ENCODE data around the gene FLT3LG. TPM values are rescaled to one million over a fixed set of nuclear protein-coding genes. Genes with fewer than 3 reads are reported as not detected.
A peak's percentile ranks its signal among the peaks of the same experiment; 100 is the strongest.
"Not testable (repeated sequence)": the region's sequence is repeated elsewhere in the genome, so short reads cannot be mapped to it uniquely, and the experiment has no call there.

Gene FLT3LG
- total RNA-seq, 3 donors from 2014 or later: 52.3 to 64.8 (median 56.9) TPM

DNA sequence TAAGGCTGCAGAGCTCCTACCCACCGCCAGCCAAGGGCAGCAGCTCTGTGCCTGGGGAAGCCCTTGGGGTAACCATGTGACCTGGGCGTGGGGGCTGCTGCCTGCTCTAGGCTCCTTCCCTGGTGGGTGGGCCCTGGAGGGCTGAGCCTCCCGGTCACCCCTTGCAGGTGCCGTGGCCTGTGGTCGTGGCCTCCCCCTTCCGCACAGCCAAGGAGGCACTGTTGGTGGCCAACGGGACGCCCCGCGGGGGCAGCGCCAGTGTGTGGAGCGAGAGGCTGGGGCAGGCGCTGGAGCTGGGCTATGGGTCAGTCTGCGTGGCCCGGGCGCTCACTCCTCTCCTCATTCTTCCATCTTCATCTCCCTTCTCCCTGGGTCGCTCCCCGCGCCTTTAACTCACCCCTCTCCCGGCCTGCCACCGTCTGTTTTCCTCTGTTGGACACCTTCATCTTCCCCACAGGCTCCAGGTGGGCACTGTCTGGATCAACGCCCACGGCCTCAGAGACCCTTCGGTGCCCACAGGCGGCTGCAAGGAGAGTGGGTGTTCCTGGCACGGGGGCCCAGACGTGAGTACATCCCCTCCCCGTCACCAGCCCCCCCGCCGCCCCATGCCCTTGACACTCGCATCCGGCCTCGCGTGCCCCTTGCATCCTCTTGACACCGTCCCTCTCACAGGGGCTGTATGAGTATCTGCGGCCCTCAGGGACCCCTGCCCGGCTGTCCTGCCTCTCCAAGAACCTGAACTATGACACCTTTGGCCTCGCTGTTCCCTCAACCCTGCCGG is 9.9 kb upstream of the FLT3LG start:
- ATAC-seq (no peak), DNase-seq (no peak)
- peaks cover 12% of the 10 kb centered on the region for H3K4me1 Mint-ChIP-seq (ENCODE audit: low read depth)
- no peak overlapping the region for H3K4me3 Mint-ChIP-seq
- peaks cover 3% of the 10 kb centered on the region for H3K36me3 Mint-ChIP-seq (ENCODE audit: insufficient read depth)
- no peaks in the 10 kb centered on the region for H3K27me3 Mint-ChIP-seq (ENCODE audit: low read depth)
- H3K9me3 Mint-ChIP-seq: no peaks in the 10 kb centered on the region

DNA sequence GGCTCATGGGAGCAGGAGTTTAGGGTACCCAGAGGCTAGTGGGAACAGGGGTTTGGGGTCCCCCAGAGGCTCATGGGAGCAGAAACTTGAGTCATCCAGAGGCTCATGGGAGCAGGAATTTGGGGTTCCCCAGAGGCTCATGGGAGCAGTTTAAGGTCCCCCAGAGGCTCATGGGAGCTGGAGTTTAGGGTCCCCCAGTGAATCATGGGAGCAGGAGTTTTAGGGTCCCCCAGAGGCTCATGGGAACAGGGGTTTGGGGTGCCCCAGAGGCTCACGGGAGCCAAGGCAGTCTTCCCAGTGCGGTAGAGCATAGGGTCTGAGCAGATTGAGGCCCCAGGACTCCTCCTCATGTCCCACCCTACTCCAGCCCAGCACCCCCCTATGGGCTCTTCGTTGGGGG is 8.6 kb upstream of the FLT3LG start:
- H3K9me3 Mint-ChIP-seq: no peaks in the 10 kb centered on the region
- H3K4me1 Mint-ChIP-seq (ENCODE audit: low read depth): peaks cover 23% of the 10 kb centered on the region
- ATAC-seq: no peak
- DNase-seq: no peak
- H3K36me3 Mint-ChIP-seq (ENCODE audit: insufficient read depth): peaks cover 3% of the 10 kb centered on the region
- no peaks in the 10 kb centered on the region for H3K27me3 Mint-ChIP-seq (ENCODE audit: low read depth)
- no peak overlapping the region for H3K4me3 Mint-ChIP-seq

DNA sequence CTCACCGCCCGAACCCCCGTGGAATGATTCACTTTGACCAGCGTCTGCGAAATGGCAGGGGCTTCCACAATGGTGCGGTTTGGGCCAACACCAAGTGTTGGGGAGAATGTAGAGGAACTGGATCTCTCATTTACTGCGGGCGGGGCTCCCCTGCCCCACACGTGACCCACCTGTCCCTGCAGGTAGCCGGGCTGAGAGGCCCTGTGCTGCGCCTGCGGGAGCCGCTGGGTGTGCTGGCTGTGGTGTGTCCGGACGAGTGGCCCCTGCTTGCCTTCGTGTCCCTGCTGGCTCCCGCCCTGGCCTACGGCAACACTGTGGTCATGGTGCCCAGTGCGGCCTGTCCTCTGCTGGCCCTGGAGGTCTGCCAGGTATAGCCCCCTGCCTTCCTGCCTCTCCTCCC is 5.8 kb upstream of the FLT3LG start:
- peaks cover 44% of the 10 kb centered on the region for H3K4me1 Mint-ChIP-seq (ENCODE audit: low read depth)
- ATAC-seq: no peak

DNA sequence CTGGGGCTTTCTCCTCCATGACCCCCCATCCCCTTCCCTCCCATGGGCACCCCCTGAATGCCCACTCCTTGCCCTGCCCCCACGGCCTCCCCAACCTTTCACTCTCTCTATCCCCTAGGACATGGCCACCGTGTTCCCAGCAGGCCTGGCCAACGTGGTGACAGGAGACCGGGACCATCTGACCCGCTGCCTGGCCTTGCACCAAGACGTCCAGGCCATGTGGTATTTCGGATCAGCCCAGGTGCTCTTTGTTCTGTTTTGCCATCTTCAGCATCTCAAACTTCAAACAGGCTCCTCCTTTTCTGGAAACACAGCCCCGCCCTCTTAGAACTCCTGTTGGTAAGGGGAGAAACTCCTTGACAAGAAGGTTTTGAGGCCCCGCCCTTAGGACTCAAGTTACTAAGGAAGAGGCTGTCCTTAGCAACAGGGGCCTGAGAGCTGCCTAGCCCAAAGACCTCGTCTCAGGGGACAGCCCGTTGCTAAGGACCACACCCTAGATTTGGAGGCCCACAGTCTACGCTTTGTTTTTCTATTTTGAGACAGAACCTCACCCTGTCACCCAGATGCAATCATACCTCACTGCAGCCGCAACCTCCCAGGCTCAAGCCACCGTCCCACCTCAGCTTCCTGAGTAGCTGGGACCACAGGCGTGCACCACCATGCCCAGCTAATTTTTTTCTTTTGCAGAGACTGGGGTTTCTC is 5.1 kb upstream of the FLT3LG start:
- no peaks in the 10 kb centered on the region for H3K27me3 Mint-ChIP-seq (ENCODE audit: low read depth)
- H3K9me3 Mint-ChIP-seq: no peaks in the 10 kb centered on the region
- H3K4me3 Mint-ChIP-seq: peak overlapping the region; percentile 55
- peaks cover 3% of the 10 kb centered on the region for H3K36me3 Mint-ChIP-seq (ENCODE audit: insufficient read depth)
- ATAC-seq: peak; percentile 48 to 59
- H3K4me1 Mint-ChIP-seq (ENCODE audit: low read depth): peaks cover 47% of the 10 kb centered on the region
- DNase-seq: peak; percentile 64

More for the DNA sequence above, 5.8 kb upstream of the FLT3LG start:
- no peaks in the 10 kb centered on the region for H3K27me3 Mint-ChIP-seq (ENCODE audit: low read depth)
- H3K36me3 Mint-ChIP-seq (ENCODE audit: insufficient read depth): peaks cover 3% of the 10 kb centered on the region
- H3K4me3 Mint-ChIP-seq: no peak overlapping the region
- H3K9me3 Mint-ChIP-seq: no peaks in the 10 kb centered on the region
- DNase-seq: no peak

DNA sequence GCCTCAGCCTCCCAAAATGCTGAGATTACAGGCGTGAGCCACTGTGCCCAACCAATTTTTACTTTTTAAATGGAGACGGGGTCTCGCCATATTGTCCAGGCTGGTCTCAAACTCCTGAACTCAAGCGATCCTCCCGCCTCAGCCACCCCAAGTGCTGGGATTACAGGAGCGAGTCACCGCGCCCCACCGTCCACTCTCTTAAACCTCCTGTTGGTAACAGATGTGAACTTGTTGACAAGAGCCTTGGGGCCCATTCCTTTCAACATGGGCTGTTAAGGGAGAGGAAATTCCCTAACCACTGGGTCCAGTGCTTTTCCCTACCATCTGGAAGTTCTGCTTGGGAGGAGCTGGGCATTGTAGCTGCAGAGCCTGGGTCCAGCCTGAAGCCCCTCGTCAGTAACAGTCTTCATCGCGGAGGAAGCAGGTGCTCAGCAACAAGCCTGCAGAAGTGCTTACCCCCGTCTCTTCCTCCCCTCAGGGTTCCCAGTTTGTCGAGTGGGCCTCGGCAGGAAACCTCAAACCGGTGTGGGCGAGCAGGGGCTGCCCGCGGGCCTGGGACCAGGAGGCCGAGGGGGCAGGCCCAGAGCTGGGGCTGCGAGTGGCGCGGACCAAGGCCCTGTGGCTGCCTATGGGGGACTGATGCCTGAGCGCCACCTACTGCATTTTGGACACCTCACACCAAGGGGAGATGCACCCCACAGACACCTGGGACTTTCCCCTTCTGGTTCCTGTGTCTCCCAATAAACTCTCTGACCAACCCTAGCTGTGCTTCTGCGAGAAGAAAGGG is 4.0 kb upstream of the FLT3LG start:
- peaks cover 47% of the 10 kb centered on the region for H3K4me1 Mint-ChIP-seq (ENCODE audit: low read depth)
- peaks cover 3% of the 10 kb centered on the region for H3K36me3 Mint-ChIP-seq (ENCODE audit: insufficient read depth)
- DNase-seq (peak; percentile 62), ATAC-seq (peak; percentile 47 to 56)
- no peaks in the 10 kb centered on the region for H3K9me3 Mint-ChIP-seq
- peak overlapping the region; percentile 31 for H3K4me3 Mint-ChIP-seq
- H3K27me3 Mint-ChIP-seq (ENCODE audit: low read depth): no peaks in the 10 kb centered on the region

DNA sequence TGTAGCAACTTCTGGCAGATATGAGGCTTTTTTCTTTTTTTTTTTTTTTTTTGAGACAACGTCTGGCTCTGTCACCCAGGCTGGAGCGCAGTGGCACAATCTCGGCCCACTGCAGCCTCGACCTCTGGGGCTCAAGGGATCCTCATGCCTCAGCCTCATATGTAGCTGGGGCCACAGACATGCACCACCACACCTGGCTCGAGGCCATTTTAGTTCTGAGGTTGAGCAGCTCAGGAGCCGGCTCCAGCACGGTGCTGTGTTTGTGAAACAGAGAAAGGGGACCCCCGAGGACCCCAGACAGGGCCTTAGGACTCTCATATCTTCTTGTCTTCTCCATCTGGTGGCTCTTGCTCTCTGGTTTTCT is 3.4 kb upstream of the FLT3LG start:
- H3K36me3 Mint-ChIP-seq (ENCODE audit: insufficient read depth): peaks cover 3% of the 10 kb centered on the region
- H3K9me3 Mint-ChIP-seq: no peaks in the 10 kb centered on the region
- no peak for ATAC-seq
- H3K27me3 Mint-ChIP-seq (ENCODE audit: low read depth): no peaks in the 10 kb centered on the region
- peak overlapping the region; percentile 31 for H3K4me3 Mint-ChIP-seq
- H3K4me1 Mint-ChIP-seq (ENCODE audit: low read depth): peaks cover 51% of the 10 kb centered on the region
- DNase-seq: no peak

DNA sequence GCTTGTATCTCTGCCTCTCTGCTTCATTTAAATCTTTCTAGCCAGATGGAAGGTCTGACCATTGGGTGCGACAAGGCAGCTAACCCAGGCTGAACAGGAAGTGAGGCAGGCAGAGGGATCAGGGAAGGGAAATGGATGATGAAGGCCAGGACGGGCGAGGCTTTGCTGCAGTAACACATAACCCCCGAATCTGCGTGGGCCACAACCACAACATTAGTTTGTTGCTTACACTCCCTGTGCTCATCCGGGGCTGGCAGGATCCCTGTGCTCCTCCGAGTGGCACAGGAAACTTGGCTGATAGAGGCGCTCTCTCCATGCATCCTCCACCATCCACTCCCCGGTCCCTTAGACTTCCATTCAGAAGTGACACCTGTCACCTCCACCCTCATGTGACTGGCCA is 1.1 kb upstream of the FLT3LG start:
- DNase-seq (no peak), ATAC-seq (no peak)
- H3K4me3 Mint-ChIP-seq: peak overlapping the region; percentile 83
- no peaks in the 10 kb centered on the region for H3K27me3 Mint-ChIP-seq (ENCODE audit: low read depth)
- H3K36me3 Mint-ChIP-seq (ENCODE audit: insufficient read depth): peaks cover 7% of the 10 kb centered on the region
- H3K4me1 Mint-ChIP-seq (ENCODE audit: low read depth): peaks cover 58% of the 10 kb centered on the region
- no peaks in the 10 kb centered on the region for H3K9me3 Mint-ChIP-seq

DNA sequence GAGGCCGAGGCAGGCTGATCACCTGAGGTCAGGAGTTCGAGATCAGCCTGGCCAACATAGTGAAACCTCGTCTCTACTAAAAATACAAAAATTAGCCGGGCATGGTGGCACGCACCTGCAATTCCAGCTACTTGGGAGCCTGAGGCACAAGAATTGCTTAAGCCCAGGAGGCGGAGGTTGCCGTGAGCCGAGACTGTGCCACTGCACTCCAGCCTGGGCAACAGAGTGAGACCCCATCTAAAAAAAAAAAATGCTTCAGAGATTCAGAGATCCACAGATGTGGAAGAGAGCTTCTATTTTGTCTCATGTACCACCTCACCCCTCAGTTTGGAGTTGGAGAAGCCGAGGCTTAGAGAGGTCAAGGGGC is 531 bp upstream of the FLT3LG start:
- H3K27me3 Mint-ChIP-seq (ENCODE audit: low read depth); DNase-seq; ATAC-seq; H3K36me3 Mint-ChIP-seq (ENCODE audit: insufficient read depth); H3K9me3 Mint-ChIP-seq: not testable (repeated sequence)
- Mint-ChIP-seq H3K4me3 (peak overlapping the region; percentile 83), H3K4me1 (ENCODE audit: low read depth) (peaks cover 56% of the 10 kb centered on the region)

DNA sequence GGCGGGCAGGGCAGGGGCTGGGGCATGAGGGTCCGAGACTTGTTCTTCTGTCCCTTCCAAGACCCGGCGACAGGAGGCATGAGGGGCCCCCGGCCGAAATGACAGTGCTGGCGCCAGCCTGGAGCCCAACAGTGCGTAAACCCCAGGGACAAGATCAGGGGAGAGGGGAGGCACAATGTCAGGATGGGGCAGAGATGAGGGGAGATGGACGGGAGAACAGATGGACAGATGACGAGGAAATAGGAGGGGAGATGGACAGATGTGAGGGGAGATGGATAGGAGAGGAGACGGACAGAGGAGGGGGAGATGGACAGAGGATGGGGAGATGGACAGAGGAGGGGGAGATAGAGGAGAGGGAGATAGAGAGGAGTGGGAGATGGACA is 518 bp downstream of the FLT3LG start:
- Mint-ChIP-seq H3K4me3 (peak overlapping the region; percentile 83), H3K9me3 (no peaks in the 10 kb centered on the region), H3K4me1 (ENCODE audit: low read depth) (peaks cover 50% of the 10 kb centered on the region), H3K27me3 (ENCODE audit: low read depth) (no peaks in the 10 kb centered on the region), H3K36me3 (ENCODE audit: insufficient read depth) (peaks cover 6% of the 10 kb centered on the region)
- ATAC-seq (no peak), DNase-seq (no peak)

DNA sequence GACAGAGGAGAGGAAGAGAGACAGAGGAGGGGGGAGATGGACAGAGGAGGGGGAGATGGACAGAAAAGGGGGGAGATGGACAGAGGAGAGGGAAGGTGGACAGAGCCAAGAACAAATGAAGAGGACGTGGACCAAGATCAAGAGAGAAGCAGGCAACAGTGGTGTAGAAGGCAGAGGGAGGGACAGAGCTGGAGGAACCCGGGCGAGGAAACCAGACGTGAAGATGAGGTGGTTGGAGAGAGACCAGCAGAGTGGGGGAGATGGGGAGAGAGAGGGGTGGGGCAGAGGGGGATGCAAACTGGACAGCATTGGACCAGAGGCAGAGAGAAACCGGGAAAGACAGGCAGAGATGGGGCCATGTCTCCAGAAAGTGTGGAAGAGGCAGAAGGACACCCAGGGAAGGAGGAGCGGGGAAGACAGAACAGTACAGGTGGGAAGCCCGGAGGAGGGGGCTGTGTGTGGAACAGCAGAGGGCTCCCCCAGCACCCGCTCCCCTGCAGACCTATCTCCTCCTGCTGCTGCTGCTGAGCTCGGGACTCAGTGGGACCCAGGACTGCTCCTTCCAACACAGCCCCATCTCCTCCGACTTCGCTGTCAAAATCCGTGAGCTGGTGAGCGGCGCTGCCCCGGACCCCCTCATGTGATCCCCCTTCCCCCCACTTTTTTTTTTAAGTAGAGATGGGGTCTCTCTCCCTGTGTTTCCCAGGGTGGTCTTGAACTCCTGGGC is 1.3 kb downstream of the FLT3LG start:
- Mint-ChIP-seq H3K9me3 (no peaks in the 10 kb centered on the region), H3K4me1 (ENCODE audit: low read depth) (peaks cover 46% of the 10 kb centered on the region), H3K4me3 (peak overlapping the region; percentile 83), H3K27me3 (ENCODE audit: low read depth) (no peaks in the 10 kb centered on the region), H3K36me3 (ENCODE audit: insufficient read depth) (peaks cover 6% of the 10 kb centered on the region)
- no peak for DNase-seq
- no peak for ATAC-seq

DNA sequence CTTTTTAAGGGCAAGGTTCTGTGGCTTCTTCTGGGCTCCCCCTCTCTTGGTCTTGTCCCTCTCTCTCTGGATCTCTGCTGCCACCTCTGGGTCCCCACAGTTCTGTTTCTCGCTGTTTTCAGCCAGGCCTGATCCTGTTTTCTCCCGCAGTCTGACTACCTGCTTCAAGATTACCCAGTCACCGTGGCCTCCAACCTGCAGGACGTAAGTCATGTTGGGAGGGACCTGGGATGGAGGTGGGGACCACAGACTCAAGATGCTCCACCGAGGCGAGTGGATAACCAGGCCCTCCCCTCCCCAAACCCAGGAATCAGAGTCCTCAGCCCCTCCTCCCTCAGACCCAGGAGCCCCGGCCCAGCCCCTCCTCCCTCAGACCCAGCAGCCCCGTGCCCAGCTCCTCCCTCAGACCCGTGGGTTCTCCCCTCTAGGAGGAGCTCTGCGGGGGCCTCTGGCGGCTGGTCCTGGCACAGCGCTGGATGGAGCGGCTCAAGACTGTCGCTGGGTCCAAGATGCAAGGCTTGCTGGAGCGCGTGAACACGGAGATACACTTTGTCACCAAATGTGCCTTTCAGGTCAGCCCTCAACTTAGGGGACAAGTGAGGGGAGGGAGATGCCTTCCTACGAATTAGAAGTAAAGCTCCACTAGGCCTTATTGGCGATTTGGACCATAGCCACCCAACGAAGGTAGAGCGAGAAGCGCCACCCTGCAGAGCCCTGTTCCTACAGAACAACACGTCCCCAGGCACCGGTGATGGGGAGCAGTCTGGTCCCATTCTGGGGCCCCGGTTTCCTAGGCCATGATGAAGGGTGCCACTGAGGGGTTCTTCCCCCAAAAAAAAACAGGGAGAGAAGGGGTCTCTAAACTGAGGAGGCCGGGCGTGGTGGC is 2.2 kb downstream of the FLT3LG start:
- H3K4me1 Mint-ChIP-seq (ENCODE audit: low read depth): peaks cover 40% of the 10 kb centered on the region

DNA sequence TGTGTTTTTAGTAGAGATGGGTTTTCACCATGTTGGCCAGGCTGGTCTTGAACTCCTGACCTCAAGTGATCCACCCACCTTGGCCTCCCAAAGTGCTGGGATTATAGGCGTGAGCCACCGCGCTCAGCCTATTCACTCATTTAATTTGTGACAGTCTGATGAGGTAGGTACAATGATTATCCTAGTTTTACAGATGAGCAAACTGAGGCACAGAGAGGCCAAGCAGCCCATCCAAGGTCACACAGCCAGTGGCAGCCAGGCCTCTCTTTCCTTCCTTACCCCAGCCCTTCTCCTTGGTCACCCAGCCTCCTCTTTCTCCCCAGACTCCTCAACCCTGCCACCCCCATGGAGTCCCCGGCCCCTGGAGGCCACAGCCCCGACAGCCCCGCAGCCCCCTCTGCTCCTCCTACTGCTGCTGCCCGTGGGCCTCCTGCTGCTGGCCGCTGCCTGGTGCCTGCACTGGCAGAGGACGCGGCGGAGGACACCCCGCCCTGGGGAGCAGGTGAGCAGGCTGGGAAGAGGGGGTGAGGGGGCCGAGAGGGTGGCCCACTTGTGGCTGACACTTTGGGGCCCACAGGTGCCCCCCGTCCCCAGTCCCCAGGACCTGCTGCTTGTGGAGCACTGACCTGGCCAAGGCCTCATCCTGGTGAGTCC is 6.1 kb downstream of the FLT3LG start:
- DNase-seq (no peak), ATAC-seq (no peak)
- Mint-ChIP-seq H3K36me3 (ENCODE audit: insufficient read depth) (peaks cover 11% of the 10 kb centered on the region), H3K9me3 (no peaks in the 10 kb centered on the region), H3K4me1 (ENCODE audit: low read depth) (peaks cover 25% of the 10 kb centered on the region), H3K27me3 (ENCODE audit: low read depth) (no peaks in the 10 kb centered on the region), H3K4me3 (no peak overlapping the region)

More for the DNA sequence above, 2.2 kb downstream of the FLT3LG start:
- ATAC-seq (peak; percentile 69 to 74), DNase-seq (peak; percentile 58)
- Mint-ChIP-seq H3K36me3 (ENCODE audit: insufficient read depth) (peaks cover 6% of the 10 kb centered on the region), H3K9me3 (no peaks in the 10 kb centered on the region), H3K4me3 (peak overlapping the region; percentile 83), H3K27me3 (ENCODE audit: low read depth) (no peaks in the 10 kb centered on the region)

Data from activated T-cell treated with anti-CD3 and anti-CD28 coated beads, Interleukin-2, amount 50 U/mL, for 4 hours (primary cell).